HUES6 (cell line): ENCODE measurements around the gene KIF4A.
"Not testable (repeated sequence)": the region's sequence is repeated elsewhere in the genome, so short reads cannot be mapped to it uniquely, and the experiment has no call there.

Experiments
- H3K27ac ChIP-seq: 2 replicates; pipeline ENCODE4 v1.7.0; 2013; ENCODE audit warnings: low read depth, mild to moderate bottlenecking, low read length, inconsistent platforms
- H3K27me3 ChIP-seq: 2 replicates; pipeline ENCODE4 v1.6.1; 2013; ENCODE audit warnings: low read length; ENCODE audit not compliant: control insufficient read depth, insufficient read depth
- H3K36me3 ChIP-seq: 2 replicates; pipeline ENCODE4 v1.6.1; 2013; ENCODE audit warnings: low read length; ENCODE audit not compliant: control insufficient read depth, insufficient read depth
- H3K4me1 ChIP-seq: 2 replicates; pipeline ENCODE4 v1.6.1; 2013; ENCODE audit warnings: low read length; ENCODE audit not compliant: control insufficient read depth, insufficient read depth
- H3K4me3 ChIP-seq: 2 replicates; pipeline ENCODE4 v1.5.1; 2013; ENCODE audit warnings: low read depth, low read length
- H3K9ac ChIP-seq: one replicate; pipeline ENCODE4 v1.6.1; 2013; ENCODE audit warnings: mild to moderate bottlenecking, low read length
- H3K9me3 ChIP-seq: 2 replicates; pipeline ENCODE4 v1.6.1; 2013; ENCODE audit warnings: low read depth, low read length; ENCODE audit not compliant: control insufficient read depth, insufficient read depth

Gene KIF4A

GRCh38 chrX:70289168-70289792 is 624 bp upstream of the KIF4A start:
- H3K27me3 ChIP-seq = no peaks in the 10 kb centered on the region
- no peak overlapping the region for H3K27ac ChIP-seq
- H3K4me3 ChIP-seq = peak overlapping the region; percentile 93
- no peaks in the 10 kb centered on the region for H3K4me1 ChIP-seq
- H3K9ac ChIP-seq = peak overlapping the region; percentile 64
- peaks cover 24% of the 10 kb centered on the region for H3K36me3 ChIP-seq
- H3K9me3 ChIP-seq = no peaks in the 10 kb centered on the region; the same call in 1 of the 2 replicates

- Histone ChIP-seq H3K9me3 (no peaks in the 10 kb centered on the region; the same call in 1 of the 2 replicates), H3K27ac (no peak overlapping the region), H3K4me3 (no peak overlapping the region), H3K27me3 (no peaks in the 10 kb centered on the region), H3K9ac (no peak overlapping the region), H3K4me1 (no peaks in the 10 kb centered on the region), H3K36me3 (peaks cover 20% of the 10 kb centered on the region)
Observed at GRCh38 chrX:70292788-70293187, 2.9 kb downstream of the KIF4A start.

GRCh38 chrX:70293621-70294020 is 3.7 kb downstream of the KIF4A start:
- peaks cover 21% of the 10 kb centered on the region for H3K36me3 ChIP-seq
- H3K9ac ChIP-seq = no peak overlapping the region
- H3K27me3 ChIP-seq = no peaks in the 10 kb centered on the region
- no peak overlapping the region for H3K4me3 ChIP-seq
- H3K27ac ChIP-seq = no peak overlapping the region
- no peaks in the 10 kb centered on the region for H3K4me1 ChIP-seq
- H3K9me3 ChIP-seq = no peaks in the 10 kb centered on the region; the same call in 1 of the 2 replicates

- Histone ChIP-seq H3K36me3 (peaks cover 58% of the 10 kb centered on the region), H3K4me1 (no peaks in the 10 kb centered on the region), H3K27ac (no peak overlapping the region), H3K9ac (no peak overlapping the region), H3K9me3 (no peaks in the 10 kb centered on the region), H3K27me3 (no peaks in the 10 kb centered on the region), H3K4me3 (no peak overlapping the region)
Observed at GRCh38 chrX:70301716-70302115, 11.8 kb downstream of the KIF4A start.

GRCh38 chrX:70313503-70313902 is 23.6 kb downstream of the KIF4A start:
- H3K36me3 ChIP-seq = peaks cover 10% of the 10 kb centered on the region
- peaks cover 3% of the 10 kb centered on the region; the same call in 1 of the 2 replicates for H3K9me3 ChIP-seq
- H3K27me3 ChIP-seq = no peaks in the 10 kb centered on the region
- H3K4me1 ChIP-seq = no peaks in the 10 kb centered on the region
- no peak overlapping the region for H3K4me3 ChIP-seq
- no peak overlapping the region for H3K27ac ChIP-seq
- H3K9ac ChIP-seq = no peak overlapping the region

GRCh38 chrX:70322784-70323183 is 32.9 kb downstream of the KIF4A start:
- no peaks in the 10 kb centered on the region for H3K27me3 ChIP-seq
- no peak overlapping the region for H3K9ac ChIP-seq
- H3K36me3 ChIP-seq = no peaks in the 10 kb centered on the region; the same call in 1 of the 2 replicates
- H3K4me1 ChIP-seq = no peaks in the 10 kb centered on the region
- H3K9me3 ChIP-seq = no peaks in the 10 kb centered on the region; the same call in 1 of the 2 replicates
- no peak overlapping the region for H3K27ac ChIP-seq
- no peak overlapping the region for H3K4me3 ChIP-seq

- H3K9me3 ChIP-seq, H3K27ac ChIP-seq, H3K4me3 ChIP-seq, H3K27me3 ChIP-seq, H3K9ac ChIP-seq, H3K36me3 ChIP-seq, H3K4me1 ChIP-seq: not testable (repeated sequence)
Observed at GRCh38 chrX:70323628-70324027, 33.7 kb downstream of the KIF4A start.

- Histone ChIP-seq H3K36me3 (no peaks in the 10 kb centered on the region; the same call in 1 of the 2 replicates), H3K4me1 (no peaks in the 10 kb centered on the region)
Observed at GRCh38 chrX:70324326-70324725, 34.4 kb downstream of the KIF4A start.

GRCh38 chrX:70331161-70331560 is 41.3 kb downstream of the KIF4A start:
- H3K36me3 ChIP-seq = peaks cover 47% of the 10 kb centered on the region
- H3K9ac ChIP-seq = no peak overlapping the region
- no peaks in the 10 kb centered on the region; the same call in 1 of the 2 replicates for H3K9me3 ChIP-seq
- H3K27ac ChIP-seq = no peak overlapping the region
- H3K27me3 ChIP-seq = no peaks in the 10 kb centered on the region
- H3K4me1 ChIP-seq = no peaks in the 10 kb centered on the region
- H3K4me3 ChIP-seq = no peak overlapping the region

More at GRCh38 chrX:70324326-70324725, 34.4 kb downstream of the KIF4A start:
- Histone ChIP-seq H3K27me3 (no peaks in the 10 kb centered on the region), H3K27ac (no peak overlapping the region), H3K9me3 (no peaks in the 10 kb centered on the region; the same call in 1 of the 2 replicates), H3K4me3 (no peak overlapping the region), H3K9ac (no peak overlapping the region)

GRCh38 chrX:70332600-70332999 is 42.7 kb downstream of the KIF4A start:
- H3K4me1 ChIP-seq = no peaks in the 10 kb centered on the region
- no peak overlapping the region for H3K27ac ChIP-seq
- no peaks in the 10 kb centered on the region for H3K27me3 ChIP-seq
- H3K9me3 ChIP-seq = peaks cover 5% of the 10 kb centered on the region; the same call in 1 of the 2 replicates
- peaks cover 57% of the 10 kb centered on the region for H3K36me3 ChIP-seq
- H3K4me3 ChIP-seq = no peak overlapping the region
- H3K9ac ChIP-seq = no peak overlapping the region

GRCh38 chrX:70336767-70337166 is 46.9 kb downstream of the KIF4A start:
- Histone ChIP-seq H3K4me1 (no peaks in the 10 kb centered on the region), H3K36me3 (peaks cover 47% of the 10 kb centered on the region), H3K27ac (no peak overlapping the region), H3K9ac (no peak overlapping the region), H3K9me3 (peaks cover 5% of the 10 kb centered on the region; the same call in 1 of the 2 replicates), H3K4me3 (no peak overlapping the region), H3K27me3 (no peaks in the 10 kb centered on the region)
